Activated CD4-positive, alpha-beta T cell treated with anti-CD3 and anti-CD28 coated beads, Interleukin-2, amount 10 ng/mL, durations not matched to agents 24 days and 14 days (primary cell): ENCODE measurements around the gene SF1. TPM values are rescaled to one million over a fixed set of nuclear protein-coding genes. Genes with fewer than 3 reads are reported as not detected.
"Not testable (repeated sequence)": the region's sequence is repeated elsewhere in the genome, so short reads cannot be mapped to it uniquely, and the experiment has no call there.

Source experiments
- DNase-seq: peaks from one replicate; pipeline ENCODE4 v3.0.0; 2022
- H3K27ac Mint-ChIP-seq: one replicate; pipeline ENCODE4 v1.8.0; 2022; ENCODE audit warnings: mild to moderate bottlenecking, mixed read lengths
- H3K27me3 Mint-ChIP-seq: one replicate; pipeline ENCODE4 v1.8.0; 2022; ENCODE audit warnings: mixed read lengths
- H3K36me3 Mint-ChIP-seq: one replicate; pipeline ENCODE4 v1.8.0; 2022; ENCODE audit warnings: low read depth, mild to moderate bottlenecking, mixed read lengths
- H3K4me1 Mint-ChIP-seq: one replicate; pipeline ENCODE4 v1.8.0; 2021; ENCODE audit warnings: mixed read lengths
- H3K4me3 Mint-ChIP-seq: one replicate; pipeline ENCODE4 v1.8.0; 2022; ENCODE audit warnings: mild to moderate bottlenecking, moderate library complexity, mixed read lengths
- H3K9me3 Mint-ChIP-seq: one replicate; pipeline ENCODE4 v1.8.0; 2021; ENCODE audit warnings: mixed read lengths
- intact Hi-C: fragments of 100-400 bp; cut with micrococcal nuclease; formaldehyde crosslinking; loops from one replicate; pipeline ENCODE4 v1.15.1; 2023
- total RNA-seq: library from RNA; stranded (reverse); gene quantifications from 2 replicates; pipeline ENCODE4 v1.2.3, GENCODE V29; 2022

Gene SF1
- total RNA-seq, result 522 and 525 TPM in 2 replicates

GRCh38 chr11:64778473-64779298 is at the start of gene SF1:
SF1 (minus strand) TSS chr11:64778542; CDS start chr11:64778392, 150 bp downstream.
- Mint-ChIP-seq H3K9me3 (no peaks in the 10 kb centered on the region), H3K4me3 (peak within 1 kb of the TSS; percentile 94), H3K4me1 (peaks cover 50% of the 10 kb centered on the region), H3K27me3 (no peaks in the 10 kb centered on the region), H3K36me3 (peaks cover 41% of the 10 kb centered on the region), H3K27ac (peak within 1 kb of the TSS; percentile 98)
- intact Hi-C loops, result loop anchor here (2.0 to 5.0 kb wide), 8 partner anchors 14 to 1294 kb away; partner anchors contain the start of genes ATG2A, ESRRA, FKBP2 and MEN1
- DNase-seq, result peak; percentile 100

GRCh38 chr11:64827451-64827839 is 49.1 kb upstream of the SF1 start:
- intact Hi-C loops, result no loop called here
- Mint-ChIP-seq H3K4me1 (no peaks in the 10 kb centered on the region), H3K36me3 (no peaks in the 10 kb centered on the region), H3K9me3 (no peaks in the 10 kb centered on the region), H3K4me3 (no peak overlapping the region), H3K27me3 (no peaks in the 10 kb centered on the region), H3K27ac (no peak overlapping the region)
- DNase-seq, result no peak

- intact Hi-C loops, result no loop called here
- no peak overlapping the region for H3K27ac Mint-ChIP-seq
- H3K4me1 Mint-ChIP-seq, result no peaks in the 10 kb centered on the region
- no peak overlapping the region for H3K4me3 Mint-ChIP-seq
- H3K27me3 Mint-ChIP-seq, result no peaks in the 10 kb centered on the region
- no peak for DNase-seq
- no peaks in the 10 kb centered on the region for H3K36me3 Mint-ChIP-seq
- no peaks in the 10 kb centered on the region for H3K9me3 Mint-ChIP-seq
Measured at GRCh38 chr11:64826578-64827450, 48.5 kb upstream of the SF1 start.

- intact Hi-C loops, result no loop called here
- Mint-ChIP-seq H3K9me3 (no peaks in the 10 kb centered on the region), H3K27ac (no peak overlapping the region), H3K36me3 (no peaks in the 10 kb centered on the region), H3K4me3 (no peak overlapping the region), H3K27me3 (no peaks in the 10 kb centered on the region), H3K4me1 (no peaks in the 10 kb centered on the region)
- no peak for DNase-seq
Measured at GRCh38 chr11:64826062-64826461, 47.7 kb upstream of the SF1 start.

- intact Hi-C loops, result no loop called here
- Mint-ChIP-seq H3K4me3 (no peak overlapping the region), H3K9me3 (no peaks in the 10 kb centered on the region), H3K4me1 (no peaks in the 10 kb centered on the region), H3K27ac (no peak overlapping the region), H3K36me3 (no peaks in the 10 kb centered on the region), H3K27me3 (no peaks in the 10 kb centered on the region)
- no peak for DNase-seq
Measured at GRCh38 chr11:64823568-64824119, 45.3 kb upstream of the SF1 start.

GRCh38 chr11:64817476-64817875 is 39.1 kb upstream of the SF1 start:
- Mint-ChIP-seq H3K27me3 (peaks cover 2% of the 10 kb centered on the region), H3K36me3 (no peaks in the 10 kb centered on the region), H3K4me3 (no peak overlapping the region), H3K4me1 (no peaks in the 10 kb centered on the region), H3K27ac (no peak overlapping the region), H3K9me3 (no peaks in the 10 kb centered on the region)
- intact Hi-C loops, result no loop called here
- DNase-seq, result no peak

- intact Hi-C loops, H3K9me3 Mint-ChIP-seq, H3K36me3 Mint-ChIP-seq, H3K4me3 Mint-ChIP-seq, DNase-seq, H3K27me3 Mint-ChIP-seq, H3K4me1 Mint-ChIP-seq, H3K27ac Mint-ChIP-seq: not testable (repeated sequence)
Measured at GRCh38 chr11:64815433-64815832, 37.1 kb upstream of the SF1 start.

GRCh38 chr11:64814712-64815187 is 36.4 kb upstream of the SF1 start:
- Mint-ChIP-seq H3K27ac (no peak overlapping the region), H3K36me3 (peaks cover 2% of the 10 kb centered on the region), H3K9me3 (no peaks in the 10 kb centered on the region), H3K27me3 (peaks cover 2% of the 10 kb centered on the region), H3K4me3 (no peak overlapping the region), H3K4me1 (peaks cover 5% of the 10 kb centered on the region)
- no peak for DNase-seq
- intact Hi-C loops, result no loop called here

- H3K9me3 Mint-ChIP-seq, result no peaks in the 10 kb centered on the region
- peaks cover 12% of the 10 kb centered on the region for H3K4me1 Mint-ChIP-seq
- intact Hi-C loops, result no loop called here
- H3K27me3 Mint-ChIP-seq, result peaks cover 2% of the 10 kb centered on the region
- DNase-seq, result no peak
- no peak overlapping the region for H3K27ac Mint-ChIP-seq
- H3K4me3 Mint-ChIP-seq, result no peak overlapping the region
- peaks cover 4% of the 10 kb centered on the region for H3K36me3 Mint-ChIP-seq
Measured at GRCh38 chr11:64813826-64814225, 35.5 kb upstream of the SF1 start.

- Mint-ChIP-seq H3K9me3 (no peaks in the 10 kb centered on the region), H3K36me3 (peaks cover 19% of the 10 kb centered on the region), H3K4me1 (peaks cover 18% of the 10 kb centered on the region), H3K27ac (peak overlapping the region; percentile 95), H3K27me3 (peaks cover 2% of the 10 kb centered on the region), H3K4me3 (peak overlapping the region; percentile 98)
- intact Hi-C loops, result loop anchor here (2.0 kb wide), 2 partner anchors 32 to 66 kb away; partner anchors contain the start of genes RASGRP2 and SF1
- DNase-seq, result peak; percentile 88
Measured at GRCh38 chr11:64810891-64811272, 32.5 kb upstream of the SF1 start.

GRCh38 chr11:64810271-64810890 is 32.0 kb upstream of the SF1 start, which contains the start of gene MEN1:
MEN1 (minus strand) TSS chr11:64810551; CDS start chr11:64810109, 442 bp downstream.
- peaks cover 18% of the 10 kb centered on the region for H3K4me1 Mint-ChIP-seq
- intact Hi-C loops, result loop anchor here (2.0 kb wide), 2 partner anchors 32 to 66 kb away; partner anchors contain the start of genes RASGRP2 and SF1
- peak within 1 kb of the TSS; percentile 98 for H3K4me3 Mint-ChIP-seq
- peak within 1 kb of the TSS; percentile 95 for H3K27ac Mint-ChIP-seq
- peak; percentile 94 for DNase-seq
- peaks cover 24% of the 10 kb centered on the region for H3K36me3 Mint-ChIP-seq
- no peaks in the 10 kb centered on the region for H3K27me3 Mint-ChIP-seq
- H3K9me3 Mint-ChIP-seq, result no peaks in the 10 kb centered on the region

GRCh38 chr11:64809781-64810241 is 31.5 kb upstream of the SF1 start:
- DNase-seq, result no peak
- H3K27me3 Mint-ChIP-seq, result no peaks in the 10 kb centered on the region

GRCh38 chr11:64805481-64805880 is 27.1 kb upstream of the SF1 start:
- Mint-ChIP-seq H3K4me3 (no peak overlapping the region), H3K4me1 (peaks cover 28% of the 10 kb centered on the region), H3K27ac (no peak overlapping the region), H3K36me3 (peaks cover 24% of the 10 kb centered on the region), H3K27me3 (no peaks in the 10 kb centered on the region), H3K9me3 (no peaks in the 10 kb centered on the region)
- DNase-seq, result no peak
- intact Hi-C loops, result no loop called here

More at GRCh38 chr11:64809781-64810241, 31.5 kb upstream of the SF1 start:
- H3K9me3 Mint-ChIP-seq, result no peaks in the 10 kb centered on the region
- peak overlapping the region; percentile 95 for H3K27ac Mint-ChIP-seq
- intact Hi-C loops, result loop anchor here (2.0 kb wide), 2 partner anchors 31 to 65 kb away; partner anchors contain the start of genes RASGRP2 and SF1
- peaks cover 18% of the 10 kb centered on the region for H3K4me1 Mint-ChIP-seq
- H3K4me3 Mint-ChIP-seq, result peak overlapping the region; percentile 98
- peaks cover 24% of the 10 kb centered on the region for H3K36me3 Mint-ChIP-seq
